Keratinocyte (primary cell): ENCODE data around the gene KIF2B. TPM values are rescaled to one million over a fixed set of nuclear protein-coding genes. Genes with fewer than 3 reads are reported as not detected.

Experiments used
- DNase-seq: peaks from one replicate; pipeline ENCODE4 v3.0.0-alpha.2; 2011; ENCODE audit warnings: low read depth, missing footprints, low spot score
- FAIRE-seq: peaks from 2 replicates; lab custom pipeline; 2011; peaks lifted over from hg19 to GRCh38; lab: Jason Lieb, UNC
- H2AFZ ChIP-seq: 2 replicates; pipeline ENCODE4 v1.6.0; 2012; ENCODE audit warnings: low read length, control low read depth, inconsistent platforms; ENCODE audit not compliant: control insufficient read depth
- H3K27ac ChIP-seq: 2 replicates; pipeline ENCODE4 v1.5.1; 2011; ENCODE audit warnings: low read length; ENCODE audit not compliant: control insufficient read depth, insufficient read depth
- H3K27me3 ChIP-seq: 3 replicates; pipeline ENCODE4 v1.6.0; 2011; ENCODE audit warnings: low read length; ENCODE audit not compliant: control insufficient read depth, insufficient read depth; ENCODE audit errors: extremely low read depth
- H3K36me3 ChIP-seq, 2 experiments: 2 replicates in 1 of 2; 3 replicates in 1 of 2; pipeline ENCODE4 v1.5.1; 2011; ENCODE audit warnings: low read length in 2 of 2, mild to moderate bottlenecking in 1 of 2; ENCODE audit not compliant: control insufficient read depth in 2 of 2, insufficient read depth in 2 of 2; ENCODE audit errors: extremely low read depth in 1 of 2
- H3K4me1 ChIP-seq: 3 replicates; pipeline ENCODE4 v1.5.1; 2011; ENCODE audit warnings: low read length; ENCODE audit not compliant: control insufficient read depth, insufficient read depth; ENCODE audit errors: extremely low read depth
- H3K4me2 ChIP-seq: 3 replicates; pipeline ENCODE4 v1.6.0; 2011; ENCODE audit warnings: low read depth, low read length; ENCODE audit not compliant: control insufficient read depth, insufficient read depth; ENCODE audit errors: extremely low read depth
- H3K4me3 ChIP-seq, 3 experiments: fragments of 200-600 bp in 1 of 3; sonication (generic) in 1 of 3; 2 replicates in 2 of 3; 3 replicates in 1 of 3; pipeline ENCODE4 v1.5.1; 2011 to 2016; ENCODE audit warnings: low read length in 3 of 3, mild to moderate bottlenecking in 3 of 3, control low read depth in 2 of 3, inconsistent platforms in 1 of 3, low read depth in 1 of 3, mixed read lengths in 1 of 3, mixed run types in 1 of 3, moderate library complexity in 1 of 3; ENCODE audit not compliant: control insufficient read depth in 2 of 3, insufficient read depth in 2 of 3; ENCODE audit errors: extremely low read depth in 1 of 3
- H3K79me2 ChIP-seq: 2 replicates; pipeline ENCODE4 v1.6.0; 2012; ENCODE audit warnings: low read length; ENCODE audit not compliant: control insufficient read depth, insufficient read depth
- H3K9ac ChIP-seq: 3 replicates; pipeline ENCODE4 v1.6.0; 2011; ENCODE audit warnings: low read length; ENCODE audit not compliant: control insufficient read depth, insufficient read depth; ENCODE audit errors: extremely low read depth
- H3K9me1 ChIP-seq: 3 replicates; pipeline ENCODE4 v1.6.0; 2011; ENCODE audit warnings: low read length; ENCODE audit not compliant: control insufficient read depth, insufficient read depth; ENCODE audit errors: extremely low read depth
- H3K9me3 ChIP-seq: 2 replicates; pipeline ENCODE4 v1.5.1; 2012; ENCODE audit warnings: low read depth, low read length; ENCODE audit not compliant: control insufficient read depth
- H4K20me1 ChIP-seq: 3 replicates; pipeline ENCODE4 v1.6.0; 2011; ENCODE audit warnings: low read length; ENCODE audit not compliant: control insufficient read depth, insufficient read depth; ENCODE audit errors: extremely low read depth
- EZH2 ChIP-seq: IDR thresholded peaks from one replicate; pipeline ENCODE4 v1.6.1; 2012; ENCODE audit warnings: inconsistent platforms, mild to moderate bottlenecking, low read length, moderate library complexity
- dilution Hi-C: fragments of 300-500 bp; cut with MboI; formaldehyde crosslinking; loops from one replicate; pipeline ENCODE4 v1.7.0; 2020; ENCODE audit warnings: low sequenced_read_pairs; ENCODE audit not compliant: extremely low pct_ligation_motif_present
- polyA plus RNA-seq, 5 experiments: library from polyadenylated mRNA; depleted of rRNA in 3 of 5; stranded (reverse) in 3 of 5; stranded (forward) in 1 of 5; unstranded in 1 of 5; fragments of >200 nt; gene quantifications; 1 replicate in 1 of 5; 2 replicates in 3 of 5; 3 replicates in 1 of 5; pipeline versions ENCODE4 v1.2.1 to v1.2.3, GENCODE V29; 2011 to 2012; ENCODE audit warnings: missing spikeins in 2 of 5, low read depth in 1 of 5, low replicate concordance in 1 of 5
- TF ChIP-seq, protein P1 (sequence below), 3 experiments: IDR thresholded peaks in 1 of 3; conservative IDR thresholded peaks in 1 of 3; optimal IDR thresholded peaks in 1 of 3; 2 replicates in 2 of 3; 3 replicates in 1 of 3; pipeline versions ENCODE3 to v1.5.1; 2011; ENCODE audit warnings: low read length in 3 of 3, mild to moderate bottlenecking in 3 of 3, moderate library complexity in 2 of 3, control low read depth in 1 of 3, inconsistent platforms in 1 of 3; ENCODE audit not compliant: insufficient read depth in 2 of 3; ENCODE audit errors: extremely low read depth in 1 of 3

KIF2B gene
- polyA plus RNA-seq, 1 donor (not counting 4 experiments of a cell fraction or from before 2014, with no cell fraction given) = not detected

- Histone ChIP-seq H3K9me1 (no peaks in the 10 kb centered on the region), H3K4me3 (no peak overlapping the region), H3K27me3 (no peaks in the 10 kb centered on the region), H3K36me3 (no peaks in the 10 kb centered on the region), H3K4me1 (no peaks in the 10 kb centered on the region), H3K27ac (no peak overlapping the region), H4K20me1 (no peaks in the 10 kb centered on the region), H2AFZ (no peak overlapping the region), H3K9me3 (no peaks in the 10 kb centered on the region), H3K4me2 (no peak overlapping the region), H3K9ac (no peak overlapping the region), H3K79me2 (no peaks in the 10 kb centered on the region)
- FAIRE-seq (no peak), DNase-seq (no peak)
- dilution Hi-C loops = no loop called here
- no peak for TF ChIP-seq EZH2
- TF ChIP-seq, protein P1, sequence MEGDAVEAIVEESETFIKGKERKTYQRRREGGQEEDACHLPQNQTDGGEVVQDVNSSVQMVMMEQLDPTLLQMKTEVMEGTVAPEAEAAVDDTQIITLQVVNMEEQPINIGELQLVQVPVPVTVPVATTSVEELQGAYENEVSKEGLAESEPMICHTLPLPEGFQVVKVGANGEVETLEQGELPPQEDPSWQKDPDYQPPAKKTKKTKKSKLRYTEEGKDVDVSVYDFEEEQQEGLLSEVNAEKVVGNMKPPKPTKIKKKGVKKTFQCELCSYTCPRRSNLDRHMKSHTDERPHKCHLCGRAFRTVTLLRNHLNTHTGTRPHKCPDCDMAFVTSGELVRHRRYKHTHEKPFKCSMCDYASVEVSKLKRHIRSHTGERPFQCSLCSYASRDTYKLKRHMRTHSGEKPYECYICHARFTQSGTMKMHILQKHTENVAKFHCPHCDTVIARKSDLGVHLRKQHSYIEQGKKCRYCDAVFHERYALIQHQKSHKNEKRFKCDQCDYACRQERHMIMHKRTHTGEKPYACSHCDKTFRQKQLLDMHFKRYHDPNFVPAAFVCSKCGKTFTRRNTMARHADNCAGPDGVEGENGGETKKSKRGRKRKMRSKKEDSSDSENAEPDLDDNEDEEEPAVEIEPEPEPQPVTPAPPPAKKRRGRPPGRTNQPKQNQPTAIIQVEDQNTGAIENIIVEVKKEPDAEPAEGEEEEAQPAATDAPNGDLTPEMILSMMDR (optimal IDR thresholded peaks at IDR 0.05 in 1 of 3, IDR thresholded peaks at IDR 0.05 in 1 of 3, conservative IDR thresholded peaks at IDR 0.05 in 1 of 3; ENCODE audit: extremely low read depth in 1 of 3, insufficient read depth in 2 of 3, low read length in 3 of 3) = no peak
Observed at GRCh38 chr17:53818929-53819328, 3.8 kb upstream of the KIF2B start.

DNA sequence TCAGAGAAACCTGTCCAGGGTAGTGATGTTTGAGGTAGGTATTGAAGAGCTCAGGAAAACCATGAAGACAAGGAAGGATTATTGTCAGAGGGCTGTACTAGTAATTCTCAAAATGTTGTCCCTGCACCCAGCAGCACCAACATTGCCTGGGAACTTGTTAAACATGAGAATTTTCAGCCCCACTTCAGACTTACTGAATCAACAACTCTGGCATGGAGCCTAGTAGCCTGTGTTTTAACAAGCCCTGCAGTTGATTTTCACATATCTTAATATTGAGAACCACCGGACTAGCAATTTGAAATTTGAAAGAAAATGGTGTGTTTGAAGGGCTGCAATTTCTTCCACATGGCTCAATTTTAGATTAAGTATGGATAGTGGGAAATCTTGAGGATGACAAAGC, 2.8 kb upstream of the KIF2B start:
- TF ChIP-seq, protein P1 (optimal IDR thresholded peaks at IDR 0.05 in 1 of 3, IDR thresholded peaks at IDR 0.05 in 1 of 3, conservative IDR thresholded peaks at IDR 0.05 in 1 of 3; ENCODE audit: extremely low read depth in 1 of 3, insufficient read depth in 2 of 3, low read length in 3 of 3) = no peak
- TF ChIP-seq EZH2 = no peak
- Histone ChIP-seq H3K9me1 (no peaks in the 10 kb centered on the region), H3K4me2 (no peak overlapping the region), H3K27me3 (no peaks in the 10 kb centered on the region), H2AFZ (no peak overlapping the region), H3K9me3 (no peaks in the 10 kb centered on the region), H3K4me1 (no peaks in the 10 kb centered on the region), H3K36me3 (no peaks in the 10 kb centered on the region), H3K27ac (no peak overlapping the region), H3K9ac (no peak overlapping the region), H4K20me1 (no peaks in the 10 kb centered on the region), H3K79me2 (no peaks in the 10 kb centered on the region), H3K4me3 (no peak overlapping the region)
- no peak for DNase-seq
- dilution Hi-C loops = no loop called here
- FAIRE-seq = no peak
